ENCODE data around the gene ELF1. TPM values are rescaled to one million over a fixed set of nuclear protein-coding genes. Genes with fewer than 3 reads are reported as not detected.

ELF1 gene
- total RNA-seq, 1 experiment from 2014 or later = 28.5 TPM

DNA sequence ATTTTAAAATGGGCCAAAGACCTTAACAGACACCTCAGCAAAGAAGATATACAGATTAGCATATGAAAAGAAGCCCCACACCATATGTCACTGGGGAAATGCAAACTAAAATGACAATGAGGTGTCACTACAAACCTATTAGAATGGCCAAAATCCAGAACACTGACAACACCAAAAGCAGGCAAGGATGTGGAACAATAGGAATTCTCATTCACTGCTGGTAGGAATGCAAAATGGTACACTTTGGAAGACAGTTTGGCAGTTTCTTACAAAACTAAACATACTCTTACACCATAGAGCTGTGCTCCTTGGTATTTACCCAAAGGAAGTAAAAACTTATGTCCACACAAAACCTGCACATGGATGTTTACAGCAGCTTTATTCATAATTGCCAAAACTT lies 23.1 kb downstream of the ELF1 start:
- ATAC-seq = no peak
- TF ChIP-seq SIN3A (IDR thresholded peaks at IDR 0.05; ENCODE audit: borderline replicate concordance, insufficient read depth, low read depth, low read length) (no peak), POLR2AphosphoS5 (IDR thresholded peaks at IDR 0.05; ENCODE audit: low read depth, low read length) (no peak), TCF7L2 (IDR thresholded peaks at IDR 0.05; ENCODE audit: low read depth, low read length) (no peak)
- TF ChIP-seq, protein P1, sequence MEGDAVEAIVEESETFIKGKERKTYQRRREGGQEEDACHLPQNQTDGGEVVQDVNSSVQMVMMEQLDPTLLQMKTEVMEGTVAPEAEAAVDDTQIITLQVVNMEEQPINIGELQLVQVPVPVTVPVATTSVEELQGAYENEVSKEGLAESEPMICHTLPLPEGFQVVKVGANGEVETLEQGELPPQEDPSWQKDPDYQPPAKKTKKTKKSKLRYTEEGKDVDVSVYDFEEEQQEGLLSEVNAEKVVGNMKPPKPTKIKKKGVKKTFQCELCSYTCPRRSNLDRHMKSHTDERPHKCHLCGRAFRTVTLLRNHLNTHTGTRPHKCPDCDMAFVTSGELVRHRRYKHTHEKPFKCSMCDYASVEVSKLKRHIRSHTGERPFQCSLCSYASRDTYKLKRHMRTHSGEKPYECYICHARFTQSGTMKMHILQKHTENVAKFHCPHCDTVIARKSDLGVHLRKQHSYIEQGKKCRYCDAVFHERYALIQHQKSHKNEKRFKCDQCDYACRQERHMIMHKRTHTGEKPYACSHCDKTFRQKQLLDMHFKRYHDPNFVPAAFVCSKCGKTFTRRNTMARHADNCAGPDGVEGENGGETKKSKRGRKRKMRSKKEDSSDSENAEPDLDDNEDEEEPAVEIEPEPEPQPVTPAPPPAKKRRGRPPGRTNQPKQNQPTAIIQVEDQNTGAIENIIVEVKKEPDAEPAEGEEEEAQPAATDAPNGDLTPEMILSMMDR (IDR thresholded peaks at IDR 0.05) = no peak
- TF ChIP-seq, protein P2, sequence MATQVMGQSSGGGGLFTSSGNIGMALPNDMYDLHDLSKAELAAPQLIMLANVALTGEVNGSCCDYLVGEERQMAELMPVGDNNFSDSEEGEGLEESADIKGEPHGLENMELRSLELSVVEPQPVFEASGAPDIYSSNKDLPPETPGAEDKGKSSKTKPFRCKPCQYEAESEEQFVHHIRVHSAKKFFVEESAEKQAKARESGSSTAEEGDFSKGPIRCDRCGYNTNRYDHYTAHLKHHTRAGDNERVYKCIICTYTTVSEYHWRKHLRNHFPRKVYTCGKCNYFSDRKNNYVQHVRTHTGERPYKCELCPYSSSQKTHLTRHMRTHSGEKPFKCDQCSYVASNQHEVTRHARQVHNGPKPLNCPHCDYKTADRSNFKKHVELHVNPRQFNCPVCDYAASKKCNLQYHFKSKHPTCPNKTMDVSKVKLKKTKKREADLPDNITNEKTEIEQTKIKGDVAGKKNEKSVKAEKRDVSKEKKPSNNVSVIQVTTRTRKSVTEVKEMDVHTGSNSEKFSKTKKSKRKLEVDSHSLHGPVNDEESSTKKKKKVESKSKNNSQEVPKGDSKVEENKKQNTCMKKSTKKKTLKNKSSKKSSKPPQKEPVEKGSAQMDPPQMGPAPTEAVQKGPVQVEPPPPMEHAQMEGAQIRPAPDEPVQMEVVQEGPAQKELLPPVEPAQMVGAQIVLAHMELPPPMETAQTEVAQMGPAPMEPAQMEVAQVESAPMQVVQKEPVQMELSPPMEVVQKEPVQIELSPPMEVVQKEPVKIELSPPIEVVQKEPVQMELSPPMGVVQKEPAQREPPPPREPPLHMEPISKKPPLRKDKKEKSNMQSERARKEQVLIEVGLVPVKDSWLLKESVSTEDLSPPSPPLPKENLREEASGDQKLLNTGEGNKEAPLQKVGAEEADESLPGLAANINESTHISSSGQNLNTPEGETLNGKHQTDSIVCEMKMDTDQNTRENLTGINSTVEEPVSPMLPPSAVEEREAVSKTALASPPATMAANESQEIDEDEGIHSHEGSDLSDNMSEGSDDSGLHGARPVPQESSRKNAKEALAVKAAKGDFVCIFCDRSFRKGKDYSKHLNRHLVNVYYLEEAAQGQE (IDR thresholded peaks at IDR 0.05; ENCODE audit: insufficient read depth in 1 of 2, low read depth in 2 of 2, low read length in 1 of 2) = no peak
- H3K4me3 ChIP-seq (ENCODE audit: low read depth in 2 of 2, low read length in 2 of 2) = no peak overlapping the region
- ChIA-PET POLR2A (no interaction called here), CTCF (no interaction called here)
- no peaks in the 10 kb centered on the region for H3K27me3 ChIP-seq (ENCODE audit: control insufficient read depth, insufficient read depth, low read length)
- H3K4me1 ChIP-seq (ENCODE audit: control insufficient read depth, insufficient read depth, low read length) = peaks cover 6% of the 10 kb centered on the region; the same call in 1 of the 2 replicates
- H3K36me3 ChIP-seq (ENCODE audit: control insufficient read depth, insufficient read depth, low read length) = no peaks in the 10 kb centered on the region
- DNase-seq (ENCODE audit: low read depth, low spot score) = no peak
- no peaks in the 10 kb centered on the region for H3K9me3 ChIP-seq (ENCODE audit: control insufficient read depth, insufficient read depth, low read depth, low read length)
- no TSS peak for BruUV-seq (replicated peaks)
- in situ Hi-C loops (cut with HindIII; ENCODE audit: low pct_unique_long_range_greater_than_20kb, low sequenced_read_pairs) (no loop called here), intact Hi-C loops (cut with micrococcal nuclease; ENCODE audit: unreplicated experiment) (no loop called here)
- no peak overlapping the region for H3K27ac ChIP-seq (ENCODE audit: low read length)

DNA sequence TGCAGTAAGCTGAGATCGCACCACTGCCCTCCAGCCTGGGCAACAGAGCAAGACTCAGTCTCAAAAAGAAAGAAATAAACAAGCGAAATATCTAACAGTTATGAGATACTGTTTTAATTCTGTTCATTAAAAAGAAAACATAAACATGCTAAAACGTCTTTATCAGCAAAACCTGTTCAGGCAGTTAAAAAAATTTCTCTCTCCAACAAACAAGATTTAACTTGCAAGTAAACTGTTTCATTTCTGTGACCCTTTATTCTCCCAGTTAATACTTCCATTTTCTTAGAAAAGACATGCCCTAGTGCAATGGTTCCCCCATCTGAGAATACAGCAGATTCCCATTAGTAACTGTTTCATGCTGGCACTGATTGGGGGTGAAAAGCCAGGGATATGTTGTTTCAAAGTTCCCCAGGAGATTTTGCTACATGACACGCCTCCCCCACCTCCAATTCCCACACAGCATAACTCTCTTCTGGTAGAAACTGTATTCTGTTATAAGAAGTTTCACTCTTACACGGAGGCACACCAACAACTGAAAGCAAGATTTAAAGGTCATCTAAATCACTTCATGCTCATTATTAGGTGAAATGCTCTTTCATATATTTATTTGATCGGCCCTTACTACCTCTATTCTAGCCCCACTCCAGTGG lies 24.4 kb downstream of the ELF1 start:
- in situ Hi-C loops (cut with HindIII; ENCODE audit: low pct_unique_long_range_greater_than_20kb, low sequenced_read_pairs) = no loop called here

More for the DNA sequence above, 24.4 kb downstream of the ELF1 start:
- Histone ChIP-seq H3K4me3 (ENCODE audit: low read depth in 2 of 2, low read length in 2 of 2) (no peak overlapping the region), H3K27ac (ENCODE audit: low read length) (no peak overlapping the region), H3K36me3 (ENCODE audit: control insufficient read depth, insufficient read depth, low read length) (no peaks in the 10 kb centered on the region), H3K4me1 (ENCODE audit: control insufficient read depth, insufficient read depth, low read length) (peaks cover 6% of the 10 kb centered on the region; the same call in 1 of the 2 replicates), H3K27me3 (ENCODE audit: control insufficient read depth, insufficient read depth, low read length) (no peaks in the 10 kb centered on the region), H3K9me3 (ENCODE audit: control insufficient read depth, insufficient read depth, low read depth, low read length) (no peaks in the 10 kb centered on the region)
- intact Hi-C loops (cut with micrococcal nuclease; ENCODE audit: unreplicated experiment) = no loop called here
- TF ChIP-seq, protein P1 (IDR thresholded peaks at IDR 0.05) = no peak
- TF ChIP-seq POLR2AphosphoS5 (IDR thresholded peaks at IDR 0.05; ENCODE audit: low read depth, low read length) (no peak), SIN3A (IDR thresholded peaks at IDR 0.05; ENCODE audit: borderline replicate concordance, insufficient read depth, low read depth, low read length) (no peak), TCF7L2 (IDR thresholded peaks at IDR 0.05; ENCODE audit: low read depth, low read length) (no peak)
- TF ChIP-seq, protein P2 (IDR thresholded peaks at IDR 0.05; ENCODE audit: insufficient read depth in 1 of 2, low read depth in 2 of 2, low read length in 1 of 2) = no peak
- no TSS peak for BruUV-seq (replicated peaks)
- DNase-seq (ENCODE audit: low read depth, low spot score) (no peak), ATAC-seq (no peak)
- ChIA-PET POLR2A (no interaction called here), CTCF (no interaction called here)

Measured in Panc1 (cell line).